CD4-positive, alpha-beta T cell treated with Interleukin-17A for 1 hour (primary cell): Measurements from ENCODE around the gene CIP2A.

Experiments used
- DNase-seq: peaks from one replicate; pipeline ENCODE4 v3.0.0-alpha.2; 2020

Gene CIP2A

DNA sequence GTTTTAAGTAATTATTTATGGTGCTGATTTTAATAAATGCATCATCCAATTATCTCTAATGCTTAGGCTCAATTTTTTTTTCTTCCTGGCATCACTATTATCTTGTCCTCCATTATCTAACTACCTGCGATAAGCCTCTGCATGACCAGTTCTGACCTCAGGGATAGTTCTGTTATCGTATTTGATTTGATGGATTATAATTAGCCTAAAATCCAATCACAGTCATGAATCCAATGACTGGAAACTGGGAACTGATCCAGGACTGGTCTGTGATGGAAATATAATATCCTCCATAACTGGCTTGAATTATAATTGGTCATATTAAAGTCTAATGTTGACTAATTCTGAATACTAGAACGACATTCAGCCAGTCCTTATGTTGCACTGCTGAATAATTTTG lies 80.0 kb downstream of the CIP2A start:
- no peak for DNase-seq

DNA sequence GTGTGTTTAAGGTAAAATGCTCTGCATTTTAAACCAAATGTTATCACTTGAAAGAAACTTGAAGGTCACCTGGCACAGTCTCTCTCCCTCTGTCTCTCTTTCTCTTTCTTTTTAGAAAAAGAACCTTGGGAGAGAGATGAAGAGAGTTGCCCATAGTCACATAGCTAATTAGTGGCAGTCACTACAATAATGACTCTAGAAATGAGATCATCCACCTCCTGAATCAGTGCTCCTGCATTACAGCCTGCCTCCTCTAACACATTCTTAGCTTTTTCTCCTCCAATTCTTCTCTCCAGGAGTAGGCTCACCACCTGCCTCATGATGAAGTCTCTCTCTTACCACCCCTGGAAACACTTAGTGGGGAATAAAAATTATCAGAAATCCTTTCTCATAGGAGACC lies 81.3 kb downstream of the CIP2A start:
- no peak for DNase-seq

DNA sequence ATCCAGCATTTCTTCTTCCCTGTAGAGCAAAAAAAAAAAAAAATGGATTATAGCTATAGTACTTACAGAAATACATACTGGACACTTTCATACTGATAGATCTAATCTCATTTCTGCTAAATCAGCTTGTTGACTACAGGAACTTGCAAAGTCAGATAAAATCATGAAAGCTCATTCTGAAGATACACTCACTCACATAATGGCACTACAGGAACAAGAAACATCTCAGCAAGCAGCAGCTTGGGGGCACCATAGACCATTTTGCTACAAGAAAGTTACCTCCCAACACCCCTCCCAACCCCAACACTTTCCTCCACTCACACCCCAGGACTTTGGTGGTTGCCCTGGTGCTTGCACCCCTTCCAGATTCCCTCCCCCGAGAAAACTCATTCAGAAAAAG lies 83.4 kb downstream of the CIP2A start:
- DNase-seq, result no peak

DNA sequence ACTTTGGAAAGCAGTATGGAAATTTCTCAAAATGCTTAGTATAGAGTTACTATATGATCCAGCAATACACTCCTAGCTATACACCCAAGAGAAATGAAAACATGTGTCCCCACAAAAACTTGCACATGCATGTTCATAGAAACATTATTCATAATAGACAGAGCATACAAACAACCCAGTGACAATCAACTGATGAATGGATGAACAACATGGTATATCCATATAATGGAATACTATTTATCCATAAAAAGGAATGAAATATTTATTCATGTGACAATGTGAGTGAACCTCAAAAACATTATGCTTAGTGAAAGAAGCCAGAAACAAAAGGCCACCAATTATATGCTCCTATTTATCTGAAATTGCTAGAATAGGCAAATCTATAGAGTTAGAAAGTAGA lies 85.5 kb downstream of the CIP2A start:
- DNase-seq, result no peak

DNA sequence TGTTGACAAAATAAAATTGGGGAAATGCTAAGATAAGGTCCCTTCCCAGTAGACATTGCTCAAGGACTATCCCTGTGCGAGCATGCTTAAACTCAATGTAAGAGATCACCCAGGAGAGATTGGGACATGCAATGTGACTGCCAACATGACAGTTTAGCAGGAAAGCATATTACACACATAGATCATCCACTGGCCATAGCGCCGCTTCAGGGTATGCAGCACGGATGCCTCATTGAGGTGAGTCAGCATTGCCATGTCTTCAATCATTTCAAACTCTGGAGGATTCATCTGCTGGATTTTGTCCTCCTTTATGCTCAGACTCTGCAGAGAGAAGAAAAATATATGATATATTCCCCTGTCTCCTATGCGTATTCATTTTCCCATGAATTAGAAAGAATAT lies 87.7 kb downstream of the CIP2A start:
- no peak for DNase-seq

DNA sequence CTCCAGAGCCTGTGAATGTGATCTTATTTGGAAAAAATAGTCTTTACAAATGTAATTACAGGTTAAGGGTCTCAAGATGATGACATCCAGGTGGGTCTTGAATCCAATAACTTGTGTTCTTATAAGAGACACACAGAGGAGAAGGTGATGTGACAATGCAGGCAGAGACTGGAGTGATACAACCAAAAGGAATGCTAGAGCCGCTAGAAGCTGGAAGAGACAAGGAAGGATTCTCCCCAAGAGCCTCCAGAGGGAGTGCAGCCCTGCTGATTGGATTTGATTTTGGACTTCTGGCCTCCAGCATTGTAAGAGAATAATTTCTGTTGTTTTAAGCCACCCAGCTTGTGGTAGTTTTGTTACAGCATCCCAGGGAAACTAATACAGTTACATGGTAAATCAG lies 88.5 kb downstream of the CIP2A start:
- DNase-seq, result no peak
